H1 (cell line): ENCODE results near the gene MAPRE2. TPM values are rescaled to one million over a fixed set of nuclear protein-coding genes. Genes with fewer than 3 reads are reported as not detected.

Source experiments
- CTCF ChIA-PET: fragments of 300-600 bp; sonication (Branson Sonifier 250); formaldehyde crosslinking; loops from one replicate; lab custom pipeline; 2021; ENCODE audit not compliant: partially characterized antibody; lab: Charles Lee
- POLR2A ChIA-PET: fragments of 300-600 bp; sonication (Branson Sonifier 250); formaldehyde crosslinking; loops from one replicate; lab custom pipeline; 2021; ENCODE audit warnings: inconsistent platforms; ENCODE audit not compliant: partially characterized antibody; lab: Charles Lee
- DNase-seq, 2 experiments: peaks; one replicate each; pipeline versions ENCODE4 v3.0.0 to v3.0.0-alpha.2; 2010 to 2022; ENCODE audit warnings: low spot score in 2 of 2, low read depth in 1 of 2, mixed read lengths in 1 of 2
- FAIRE-seq: peaks from 2 replicates; lab custom pipeline; 2011; peaks lifted over from hg19 to GRCh38; lab: Jason Lieb, UNC
- H2AFZ ChIP-seq: 2 replicates; pipeline ENCODE4 v1.8.1; 2012; ENCODE audit warnings: low read length, inconsistent platforms
- H2AK5ac ChIP-seq: 2 replicates; pipeline ENCODE4 v1.6.1; 2013; ENCODE audit warnings: low read depth, low read length
- H2BK120ac ChIP-seq: replicated peaks from 2 replicates; pipeline ENCODE3; 2013; ENCODE audit warnings: low read depth, low read length, inconsistent platforms
- H2BK12ac ChIP-seq: 2 replicates; pipeline ENCODE4 v1.6.1; 2013; ENCODE audit warnings: low read depth, low read length
- H2BK15ac ChIP-seq: 2 replicates; pipeline ENCODE4 v1.6.1; 2013; ENCODE audit warnings: low read length
- H2BK20ac ChIP-seq: 2 replicates; pipeline ENCODE4 v1.6.1; 2013; ENCODE audit warnings: low read length
- H2BK5ac ChIP-seq: 2 replicates; pipeline ENCODE4 v1.6.1; 2013; ENCODE audit warnings: low read depth, low read length
- H3K14ac ChIP-seq: 2 replicates; pipeline ENCODE4 v1.6.1; 2013; ENCODE audit warnings: inconsistent platforms; ENCODE audit not compliant: insufficient read length
- H3K18ac ChIP-seq: 2 replicates; pipeline ENCODE4 v1.6.1; 2013; ENCODE audit warnings: low read length; ENCODE audit errors: extremely low read depth
- H3K23ac ChIP-seq: 2 replicates; pipeline ENCODE4 v1.6.1; 2013; ENCODE audit warnings: inconsistent platforms; ENCODE audit not compliant: insufficient read length
- H3K23me2 ChIP-seq: 2 replicates; pipeline ENCODE4 v1.6.1; 2013; ENCODE audit warnings: low read depth, low read length
- H3K27ac ChIP-seq: 2 replicates; pipeline ENCODE4 v1.6.1; 2011; ENCODE audit warnings: low read depth, low read length, inconsistent platforms
- H3K27me3 ChIP-seq, 4 experiments: replicated peaks in 1 of 4; 1 replicate in 1 of 4; 2 replicates in 3 of 4; pipeline versions ENCODE4 v1.6.1 to v1.8.1; 2011 to 2013; ENCODE audit warnings: low read length in 3 of 4, mild to moderate bottlenecking in 3 of 4, inconsistent platforms in 2 of 4, mixed read lengths in 2 of 4, moderate library complexity in 1 of 4; ENCODE audit not compliant: control insufficient read depth in 3 of 4, insufficient read depth in 3 of 4; ENCODE audit errors: extremely low read depth in 1 of 4
- H3K36me3 ChIP-seq, 4 experiments: 2 replicates each; pipeline versions ENCODE4 v1.6.1 to v1.8.1; 2011 to 2013; ENCODE audit warnings: mild to moderate bottlenecking in 4 of 4, low read length in 3 of 4, moderate library complexity in 2 of 4, control low read depth in 1 of 4, inconsistent platforms in 1 of 4; ENCODE audit not compliant: insufficient read depth in 4 of 4, control insufficient read depth in 2 of 4
- H3K4ac ChIP-seq: replicated peaks from 2 replicates; pipeline ENCODE3; 2013; ENCODE audit warnings: low read length, low read depth, mixed read lengths, inconsistent platforms; ENCODE audit not compliant: insufficient read length
- H3K4me1 ChIP-seq, 4 experiments: replicated peaks in 1 of 4; 1 replicate in 1 of 4; 2 replicates in 3 of 4; pipeline versions ENCODE4 v1.6.1 to v1.8.1; 2011 to 2013; ENCODE audit warnings: low read length in 3 of 4, inconsistent platforms in 2 of 4, mixed read lengths in 1 of 4; ENCODE audit not compliant: insufficient read depth in 4 of 4, control insufficient read depth in 3 of 4
- H3K4me2 ChIP-seq, 2 experiments: 2 replicates each; pipeline versions ENCODE4 v1.6.1 to v1.8.1; 2011 to 2013; ENCODE audit warnings: low read depth in 2 of 2, low read length in 2 of 2, control low read depth in 1 of 2, inconsistent platforms in 1 of 2, mild to moderate bottlenecking in 1 of 2; ENCODE audit not compliant: insufficient read depth in 1 of 2
- H3K4me3 ChIP-seq, 4 experiments: fragments of 200-600, 300-600 bp in 1 of 4; sonication (generic), shearing (Covaris generic), sonication (Bioruptor Twin) in 1 of 4; 2 replicates each; pipeline versions ENCODE4 v1.5.1 to v1.8.1; 2011 to 2016; ENCODE audit warnings: low read length in 4 of 4, low read depth in 3 of 4, control low read depth in 2 of 4, inconsistent platforms in 2 of 4, mild to moderate bottlenecking in 2 of 4, mixed read lengths in 1 of 4, moderate library complexity in 1 of 4; ENCODE audit not compliant: insufficient read depth in 2 of 4; ENCODE audit errors: extremely low read depth in 1 of 4
- H3K56ac ChIP-seq: replicated peaks from 2 replicates; pipeline ENCODE3; 2013; ENCODE audit warnings: low read depth, mild to moderate bottlenecking, mixed read lengths, low read length, inconsistent platforms; ENCODE audit not compliant: insufficient read length
- H3K79me1 ChIP-seq: 2 replicates; pipeline ENCODE4 v1.6.1; 2013; ENCODE audit warnings: low read depth, low read length, control low read depth
- H3K79me2 ChIP-seq, 2 experiments: 2 replicates each; pipeline versions ENCODE4 v1.6.1 to v1.8.1; 2012 to 2013; ENCODE audit warnings: low read length in 2 of 2, mild to moderate bottlenecking in 2 of 2, inconsistent platforms in 1 of 2; ENCODE audit not compliant: insufficient read depth in 2 of 2, control insufficient read depth in 1 of 2
- H3K9ac ChIP-seq, 4 experiments: replicated peaks in 1 of 4; 1 replicate in 1 of 4; 2 replicates in 3 of 4; pipeline versions ENCODE4 v1.6.1 to v1.8.1; 2011 to 2013; ENCODE audit warnings: low read depth in 3 of 4, low read length in 3 of 4, control low read depth in 2 of 4, mild to moderate bottlenecking in 2 of 4, moderate library complexity in 2 of 4, inconsistent platforms in 1 of 4; ENCODE audit errors: extremely low read depth in 1 of 4
- H3K9me3 ChIP-seq, 2 experiments: 2 replicates each; pipeline versions ENCODE4 v1.6.1 to v1.8.1; 2012 to 2013; ENCODE audit warnings: mild to moderate bottlenecking in 2 of 2, moderate library complexity in 2 of 2, control low read depth in 1 of 2, inconsistent platforms in 1 of 2, low read depth in 1 of 2, low read length in 1 of 2, mixed read lengths in 1 of 2; ENCODE audit not compliant: insufficient read depth in 2 of 2
- H4K20me1 ChIP-seq, 2 experiments: replicated peaks in 1 of 2; 2 replicates each; pipeline versions ENCODE3 to v1.8.1; 2011 to 2013; ENCODE audit warnings: inconsistent platforms in 2 of 2, low read length in 2 of 2, mild to moderate bottlenecking in 1 of 2; ENCODE audit not compliant: insufficient read depth in 2 of 2, control insufficient read depth in 1 of 2
- H4K5ac ChIP-seq: 2 replicates; pipeline ENCODE4 v1.6.1; 2013; ENCODE audit warnings: low read length, low read depth, mixed read lengths, inconsistent platforms; ENCODE audit not compliant: insufficient read length
- H4K8ac ChIP-seq: 2 replicates; pipeline ENCODE4 v1.8.0; 2013; ENCODE audit warnings: mild to moderate bottlenecking, moderate library complexity, low read length, inconsistent platforms; ENCODE audit not compliant: insufficient read depth; ENCODE audit errors: extremely low read depth
- H4K91ac ChIP-seq: replicated peaks from 2 replicates; pipeline ENCODE3; 2013; ENCODE audit warnings: low read length, mixed read lengths, inconsistent platforms; ENCODE audit not compliant: insufficient read length
- BCL11A ChIP-seq, 2 experiments: IDR thresholded peaks; one replicate each; pipeline ENCODE4 v1.6.1; 2011; ENCODE audit warnings: low read depth in 2 of 2, low read length in 2 of 2, mild to moderate bottlenecking in 2 of 2
- FOSL1 ChIP-seq: IDR thresholded peaks from 2 replicates; pipeline ENCODE4 v1.6.1; 2011; ENCODE audit warnings: mild to moderate bottlenecking, low read depth, low read length, moderate library complexity; ENCODE audit not compliant: insufficient read depth
- HDAC6 ChIP-seq: IDR thresholded peaks from one replicate; pipeline ENCODE4 v1.7.1; 2012; ENCODE audit warnings: low read depth, mild to moderate bottlenecking, inconsistent platforms, low read length, moderate library complexity
- MAX ChIP-seq: IDR thresholded peaks from 2 replicates; pipeline ENCODE4 v1.6.1; 2012; ENCODE audit warnings: inconsistent platforms
- USF2 ChIP-seq: IDR thresholded peaks from 2 replicates; pipeline ENCODE4 v1.6.1; 2011; ENCODE audit warnings: low read length, improper control_type of control experiment
- WGBS, 2 experiments: shearing (Covaris generic) in 1 of 2; methylation state at CpG; one replicate each; pipeline versions ENCODE4 v1.1.6 to v1.1.7; 2013 to 2015; ENCODE audit warnings: low lambda C conversion rate in 2 of 2, mixed read lengths in 2 of 2, inconsistent platforms in 1 of 2, low coverage in 1 of 2, missing lambda C conversion rate in 1 of 2; ENCODE audit not compliant: insufficient replicate concordance in 2 of 2, insufficient coverage in 1 of 2, insufficient read length in 1 of 2; ENCODE audit errors: extremely low coverage in 1 of 2, missing lambda C conversion rate in 1 of 2; 5-methylcytosine and 5-hydroxymethylcytosine counted together
- polyA plus RNA-seq, 7 experiments: library from polyadenylated mRNA; depleted of rRNA in 3 of 7; stranded (reverse) in 5 of 7; unstranded in 2 of 7; fragments of >200 nt in 5 of 7; fragments of 200-250 nt in 2 of 7; gene quantifications; 1 replicate in 5 of 7; 2 replicates in 1 of 7; 4 replicates in 1 of 7; pipeline versions ENCODE4 v1.2.1 to v1.2.3, GENCODE V29; 2011 to 2013; ENCODE audit warnings: missing spikeins in 2 of 7, mixed read lengths in 2 of 7
- total RNA-seq: library from RNA; stranded (reverse); fragmentation: NEBNext Ultra II Directional; extraction: Animal tissue kit (Norgen Biotek cat#: 25700); gene quantifications from 2 replicates; pipeline ENCODE4 v1.2.1, GENCODE V29; 2021

Gene MAPRE2
- total and polyA plus RNA-seq, 2 of the 8 experiments (the other 6 are each of a cell fraction or from before 2014, with no cell fraction given) = 32.6 to 33.1 TPM

GRCh38 chr18:35063875-35064690 lies 22.9 kb downstream of the MAPRE2 start:
- Histone ChIP-seq H3K9ac (no peak overlapping the region), H3K4me2 (no peak overlapping the region), H2BK120ac (no peak overlapping the region), H3K4ac (no peak overlapping the region), H3K14ac (no peak overlapping the region), H2BK12ac (no peak overlapping the region), H2BK5ac (no peak overlapping the region), H4K20me1 (no peaks in the 10 kb centered on the region), H3K18ac (no peak overlapping the region), H3K23me2 (no peaks in the 10 kb centered on the region), H3K27me3 (no peaks in the 10 kb centered on the region), H3K4me1 (peaks cover 0 to 6% (median 6%) of the 10 kb centered on the region in 4 experiments; a peak in 4 of 7 replicates), H3K79me2 (peaks cover 0 to 15% of the 10 kb centered on the region in 2 experiments; a peak in 2 of 4 replicates), H3K9me3 (no peaks in the 10 kb centered on the region), H3K27ac (no peak overlapping the region), H2AK5ac (no peak overlapping the region), H2AFZ (no peak overlapping the region), H3K56ac (no peak overlapping the region), H3K23ac (no peak overlapping the region), H4K91ac (no peak overlapping the region), H4K8ac (no peak overlapping the region), H4K5ac (no peak overlapping the region), H2BK15ac (no peak overlapping the region), H2BK20ac (no peak overlapping the region), H3K36me3 (no peaks in the 10 kb centered on the region), H3K79me1 (no peaks in the 10 kb centered on the region; the same call in 1 of the 2 replicates), H3K4me3 (no peak overlapping the region)
- FAIRE-seq (no peak), DNase-seq (no peak)
- 95% methylated on average over 4 of the region's 4 CpGs; no CpG with 5 or more reads in 1 of the 2 experiments for WGBS, 2 experiments
- ChIA-PET CTCF (interaction anchor here (0.5 to 1.5 kb wide), 5 partner anchors 10 to 1421 kb away, joined by 3 read pairs; no protein-coding TSS in a partner anchor), POLR2A (no interaction called here)
- no peak for TF ChIP-seq HDAC6
- no peak for TF ChIP-seq USF2
- TF ChIP-seq MAX = no peak
- no peak for TF ChIP-seq FOSL1
- TF ChIP-seq BCL11A (IDR thresholded peaks at IDR 0.05; ENCODE audit: low read depth in 2 of 2, low read length in 2 of 2) = no peak
